Left ventricle myocardium inferior (tissue), 1 donor: Measurements from ENCODE around the gene RPL31. TPM values are rescaled to one million over a fixed set of nuclear protein-coding genes. Genes with fewer than 3 reads are reported as not detected.

ENCODE experiments used
- DNase-seq: peaks from one replicate; pipeline ENCODE4 v3.0.0-alpha.2; 2020
- H3K27ac ChIP-seq: fragments of 200-600 bp; replicated peaks from 2 replicates; pipeline ENCODE4 v1.8.0; 2021
- H3K27me3 ChIP-seq: fragments of 200-600 bp; 2 replicates; pipeline ENCODE4 v1.8.0; 2021; ENCODE audit warnings: low read depth
- H3K36me3 ChIP-seq: fragments of 200-600 bp; 2 replicates; pipeline ENCODE4 v1.8.0; 2021
- H3K4me1 ChIP-seq: fragments of 200-600 bp; 2 replicates; pipeline ENCODE4 v1.8.0; 2021
- H3K4me3 ChIP-seq: fragments of 200-600 bp; 2 replicates; pipeline ENCODE4 v1.8.0; 2021; ENCODE audit warnings: mild to moderate bottlenecking, moderate library complexity
- H3K9me3 ChIP-seq: fragments of 200-600 bp; replicated peaks from 2 replicates; pipeline ENCODE4 v1.8.0; 2021
- intact Hi-C: fragments of 100-400 bp; cut with micrococcal nuclease; formaldehyde crosslinking; loops from one replicate; pipeline ENCODE4 v1.11.0; 2022
- total RNA-seq: library from RNA; stranded (reverse); fragmentation: NEBNext Ultra II Directional; extraction: Animal tissue kit (Norgen Biotek cat#: 25700); gene quantifications from one replicate; pipeline ENCODE4 v1.2.1, GENCODE V29; 2021
- TF ChIP-seq, protein P1 (sequence below): fragments of 200-600 bp; IDR thresholded peaks from 2 replicates; pipeline ENCODE4 v1.8.0; 2021; ENCODE audit warnings: antibody characterized with exemption, mild to moderate bottlenecking, borderline replicate concordance
- donor health status: DM: no; HTN: yes; CAD: no; lungs with severe emphysema.

The RPL31 gene
- total RNA-seq, 1 donor from 2014 or later = 803 TPM

DNA sequence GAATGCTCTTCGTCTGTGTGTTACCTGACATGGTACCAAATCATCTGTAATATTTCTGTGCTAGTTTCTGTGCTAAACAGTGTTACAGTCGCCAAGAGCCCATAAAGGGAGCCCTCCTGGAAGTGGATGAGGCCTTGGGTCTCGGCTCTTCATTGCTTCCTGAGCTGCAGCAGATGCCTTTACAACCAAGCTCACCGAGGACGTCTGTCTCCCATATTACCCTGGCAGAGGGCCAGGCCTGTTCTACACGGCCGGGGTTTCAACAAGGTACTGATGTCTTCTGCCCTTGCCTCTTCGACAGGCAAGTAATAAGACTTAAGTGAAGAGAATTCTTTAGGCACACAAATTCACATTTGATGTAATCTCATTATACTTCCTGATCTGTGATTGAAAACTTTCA, 16.8 kb downstream of the RPL31 start:
- Histone ChIP-seq H3K27me3 (no peaks in the 10 kb centered on the region), H3K9me3 (no peaks in the 10 kb centered on the region), H3K4me1 (no peaks in the 10 kb centered on the region), H3K4me3 (no peak overlapping the region), H3K27ac (no peak overlapping the region), H3K36me3 (peaks cover 73% of the 10 kb centered on the region)
- no peak for DNase-seq
- intact Hi-C loops = no loop called here
- TF ChIP-seq, protein P1, sequence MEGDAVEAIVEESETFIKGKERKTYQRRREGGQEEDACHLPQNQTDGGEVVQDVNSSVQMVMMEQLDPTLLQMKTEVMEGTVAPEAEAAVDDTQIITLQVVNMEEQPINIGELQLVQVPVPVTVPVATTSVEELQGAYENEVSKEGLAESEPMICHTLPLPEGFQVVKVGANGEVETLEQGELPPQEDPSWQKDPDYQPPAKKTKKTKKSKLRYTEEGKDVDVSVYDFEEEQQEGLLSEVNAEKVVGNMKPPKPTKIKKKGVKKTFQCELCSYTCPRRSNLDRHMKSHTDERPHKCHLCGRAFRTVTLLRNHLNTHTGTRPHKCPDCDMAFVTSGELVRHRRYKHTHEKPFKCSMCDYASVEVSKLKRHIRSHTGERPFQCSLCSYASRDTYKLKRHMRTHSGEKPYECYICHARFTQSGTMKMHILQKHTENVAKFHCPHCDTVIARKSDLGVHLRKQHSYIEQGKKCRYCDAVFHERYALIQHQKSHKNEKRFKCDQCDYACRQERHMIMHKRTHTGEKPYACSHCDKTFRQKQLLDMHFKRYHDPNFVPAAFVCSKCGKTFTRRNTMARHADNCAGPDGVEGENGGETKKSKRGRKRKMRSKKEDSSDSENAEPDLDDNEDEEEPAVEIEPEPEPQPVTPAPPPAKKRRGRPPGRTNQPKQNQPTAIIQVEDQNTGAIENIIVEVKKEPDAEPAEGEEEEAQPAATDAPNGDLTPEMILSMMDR = no peak

DNA sequence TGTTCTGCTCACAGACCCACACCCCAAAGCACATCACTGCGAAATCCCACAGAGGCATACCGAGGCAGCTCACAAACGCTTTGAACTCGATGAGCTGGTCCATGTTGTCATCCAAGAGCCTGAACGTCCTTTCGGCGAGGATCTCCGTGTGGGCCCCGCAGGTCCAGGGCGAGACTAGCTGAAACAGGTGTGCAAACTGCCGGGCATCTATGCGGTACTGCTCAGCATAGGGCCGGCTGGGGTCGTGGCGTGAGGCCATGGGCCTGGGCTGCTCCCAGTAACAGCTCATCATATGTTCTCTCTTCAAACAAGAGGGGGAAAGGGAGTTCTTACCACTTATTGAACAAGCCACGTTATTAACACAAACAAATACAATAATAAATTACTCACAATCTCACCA, 20.1 kb downstream of the RPL31 start:
- Histone ChIP-seq H3K4me1 (no peaks in the 10 kb centered on the region), H3K4me3 (no peak overlapping the region), H3K27me3 (no peaks in the 10 kb centered on the region), H3K9me3 (no peaks in the 10 kb centered on the region), H3K27ac (no peak overlapping the region), H3K36me3 (peaks cover 87% of the 10 kb centered on the region)
- TF ChIP-seq, protein P1 = no peak
- no peak for DNase-seq
- intact Hi-C loops = no loop called here

DNA sequence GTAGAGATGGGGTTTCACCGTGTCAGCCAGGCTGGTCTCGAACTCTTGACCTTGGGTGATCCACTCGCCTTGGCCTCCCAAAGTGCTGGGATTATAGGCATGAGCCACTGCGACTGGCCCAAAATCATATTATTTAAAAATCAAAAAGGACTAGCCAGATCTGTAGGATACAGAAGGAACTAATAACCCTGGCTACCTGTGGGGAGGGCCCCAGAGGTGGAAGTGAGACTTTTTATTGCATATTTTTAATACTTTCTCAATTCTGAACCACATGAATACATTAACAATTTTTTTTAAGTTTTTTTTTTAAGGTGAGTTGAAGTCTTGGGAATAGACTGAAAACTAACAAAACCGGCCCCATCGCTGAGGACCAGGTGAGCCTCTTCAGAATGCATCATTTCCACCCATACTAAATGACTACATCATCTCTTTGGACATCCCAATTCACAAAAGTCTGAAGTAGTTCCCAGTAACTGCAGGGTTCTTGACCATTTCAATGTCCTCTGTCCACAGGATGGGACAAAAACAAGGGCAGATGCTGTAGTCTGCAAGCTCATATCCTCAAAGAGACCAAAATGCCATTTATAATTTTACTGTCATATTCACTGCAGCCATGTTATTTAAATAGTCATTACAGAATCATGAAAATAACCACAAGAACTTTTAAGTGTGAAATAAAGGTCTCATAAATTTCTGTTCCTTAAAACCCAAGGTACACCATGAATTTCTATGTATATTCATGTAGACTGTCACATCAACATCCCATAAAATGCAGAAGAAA, 21.4 kb downstream of the RPL31 start:
- TF ChIP-seq, protein P1 = no peak
- intact Hi-C loops = no loop called here
- H3K36me3 ChIP-seq = peaks cover 92% of the 10 kb centered on the region

DNA sequence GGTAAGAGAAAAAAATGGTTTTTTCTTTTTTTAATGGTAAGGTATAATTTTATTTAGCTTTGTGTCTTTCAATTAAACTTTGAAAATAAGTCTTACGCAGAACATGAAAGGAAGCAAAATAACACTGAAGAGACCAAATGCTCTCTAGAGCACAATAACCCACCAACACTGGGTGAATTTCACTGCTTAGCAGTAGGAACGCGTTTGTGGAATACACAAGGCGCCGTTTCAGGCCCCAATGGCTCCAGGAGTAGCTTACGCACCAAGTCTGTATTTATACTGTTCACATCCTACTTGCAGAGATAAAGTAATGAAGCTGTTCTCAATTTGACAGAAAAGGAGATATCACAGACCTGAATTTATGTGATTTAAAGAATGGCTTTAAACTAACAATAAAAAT, 23.5 kb downstream of the RPL31 start:
- H3K36me3 ChIP-seq = peaks cover 91% of the 10 kb centered on the region
- TF ChIP-seq, protein P1 = no peak

More for the DNA sequence above, 21.4 kb downstream of the RPL31 start:
- Histone ChIP-seq H3K4me1 (no peaks in the 10 kb centered on the region), H3K27ac (no peak overlapping the region), H3K9me3 (no peaks in the 10 kb centered on the region), H3K4me3 (no peak overlapping the region), H3K27me3 (no peaks in the 10 kb centered on the region)
- DNase-seq = no peak

DNA sequence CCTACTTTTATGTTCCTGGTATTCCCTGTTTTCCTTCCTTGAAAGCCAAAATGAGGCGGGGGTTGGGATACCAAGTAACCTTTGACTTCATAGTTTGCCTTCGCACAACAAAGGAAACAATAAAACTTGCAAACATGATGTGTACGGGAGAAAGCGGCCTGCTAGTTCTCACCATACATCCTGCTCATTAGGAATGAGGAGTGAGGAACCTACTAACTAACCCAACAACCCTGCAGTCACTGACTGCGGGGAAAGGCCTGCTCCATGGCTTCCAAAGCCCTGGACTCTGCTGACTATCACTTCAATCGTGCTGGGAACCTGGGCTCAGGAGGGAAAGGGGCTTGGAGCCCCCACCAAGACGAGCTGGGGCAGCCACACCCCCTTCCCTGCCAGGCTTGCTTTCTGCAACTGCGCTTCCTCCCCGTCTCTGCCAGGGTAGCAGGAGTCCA, 24.2 kb downstream of the RPL31 start:
- H3K4me1 ChIP-seq = peaks cover 7% of the 10 kb centered on the region
- H3K4me3 ChIP-seq = no peak overlapping the region
- no peaks in the 10 kb centered on the region for H3K27me3 ChIP-seq
- DNase-seq = no peak
- TF ChIP-seq, protein P1 = no peak
- no peaks in the 10 kb centered on the region for H3K9me3 ChIP-seq
- H3K27ac ChIP-seq = no peak overlapping the region
- intact Hi-C loops = no loop called here
- peaks cover 90% of the 10 kb centered on the region for H3K36me3 ChIP-seq

More for the DNA sequence above, 23.5 kb downstream of the RPL31 start:
- Histone ChIP-seq H3K27ac (no peak overlapping the region), H3K4me1 (peaks cover under 1% of the 10 kb centered on the region), H3K4me3 (no peak overlapping the region), H3K27me3 (no peaks in the 10 kb centered on the region), H3K9me3 (no peaks in the 10 kb centered on the region)
- DNase-seq = no peak
- intact Hi-C loops = no loop called here
